Activated CD4-positive, alpha-beta memory T cell treated with anti-CD3 and anti-CD28 coated beads, Interleukin-2, amount 10 ng/mL, durations not matched to agents 7 days and 5 days (primary cell): ENCODE data around the gene CALML5. TPM values are rescaled to one million over a fixed set of nuclear protein-coding genes. Genes with fewer than 3 reads are reported as not detected.

Source experiments
- CTCF ChIA-PET: fragments of 350-600 bp; sonication (Branson Sonifier 250); formaldehyde crosslinking; loops from one replicate; lab custom pipeline; 2021; ENCODE audit warnings: antibody characterized with exemption, inconsistent platforms; lab: Charles Lee
- POLR2A ChIA-PET: fragments of 350-600 bp; sonication (Branson Sonifier 250); formaldehyde crosslinking; loops from one replicate; lab custom pipeline; 2021; ENCODE audit warnings: antibody characterized with exemption; lab: Charles Lee
- DNase-seq: peaks from one replicate; pipeline ENCODE4 v3.0.0-alpha.2; 2020
- H3K27ac Mint-ChIP-seq: one replicate; pipeline ENCODE4 v1.8.0; 2021; ENCODE audit warnings: mild to moderate bottlenecking, mixed read lengths
- H3K27me3 Mint-ChIP-seq: one replicate; pipeline ENCODE4 v1.8.0; 2021; ENCODE audit warnings: mixed read lengths
- H3K36me3 Mint-ChIP-seq: one replicate; pipeline ENCODE4 v1.8.0; 2021; ENCODE audit warnings: low read depth, mixed read lengths
- H3K4me1 Mint-ChIP-seq: one replicate; pipeline ENCODE4 v1.8.0; 2021; ENCODE audit warnings: mixed read lengths
- H3K4me3 Mint-ChIP-seq: one replicate; pipeline ENCODE4 v1.8.0; 2021; ENCODE audit warnings: mild to moderate bottlenecking, mixed read lengths
- H3K9me3 Mint-ChIP-seq: one replicate; pipeline ENCODE4 v1.8.0; 2021; ENCODE audit warnings: mixed read lengths
- total RNA-seq, 2 experiments: library from RNA; stranded (reverse); gene quantifications; one replicate each; pipeline ENCODE4 v1.2.3, GENCODE V29; 2021

CALML5 gene
- total RNA-seq, 2 experiments from 2014 or later, result not detected

DNA sequence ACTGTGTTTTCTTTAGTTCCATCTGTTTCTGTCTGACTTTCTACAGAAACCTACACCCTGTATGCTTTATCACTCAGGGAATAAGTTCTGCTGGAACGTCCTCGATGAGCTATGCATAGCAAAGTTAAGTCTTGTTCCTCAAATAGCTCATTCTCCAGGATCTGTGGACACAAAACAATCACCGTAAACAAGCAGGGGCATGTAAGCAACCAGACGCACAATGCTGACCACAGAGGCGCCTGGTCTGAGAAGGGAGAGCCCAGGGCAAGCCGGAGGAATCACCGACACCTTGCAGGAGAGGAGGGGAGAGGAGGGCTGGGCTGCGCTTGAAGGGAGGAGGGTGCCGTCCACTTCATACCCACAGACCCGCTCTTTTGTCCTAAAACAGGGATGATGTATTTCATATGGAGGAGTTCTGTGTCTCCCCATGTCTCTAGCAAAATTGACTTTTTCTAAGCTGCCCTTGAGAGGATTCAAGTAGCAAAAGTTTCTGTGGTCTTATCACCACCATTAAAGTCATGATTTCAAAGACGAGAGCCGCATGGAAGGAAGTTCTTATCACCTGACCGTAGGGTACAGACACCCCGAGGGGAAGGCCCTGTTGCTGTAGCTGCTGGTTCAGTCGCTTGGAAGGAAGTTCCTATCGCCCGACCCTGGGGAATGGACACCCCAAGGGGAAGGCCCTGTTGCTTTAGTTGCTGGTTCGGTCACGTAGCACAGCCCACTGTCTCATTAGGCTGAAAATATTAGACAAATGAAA lies 39.7 kb upstream of the CALML5 start:
- no peak for DNase-seq
- no peak overlapping the region for H3K4me3 Mint-ChIP-seq
- H3K27ac Mint-ChIP-seq, result no peak overlapping the region
- ChIA-PET POLR2A (no interaction called here), CTCF (no interaction called here)
- H3K36me3 Mint-ChIP-seq, result peaks cover 2% of the 10 kb centered on the region
- peaks cover 6% of the 10 kb centered on the region for H3K27me3 Mint-ChIP-seq
- H3K4me1 Mint-ChIP-seq, result no peaks in the 10 kb centered on the region
- peaks cover 8% of the 10 kb centered on the region for H3K9me3 Mint-ChIP-seq

DNA sequence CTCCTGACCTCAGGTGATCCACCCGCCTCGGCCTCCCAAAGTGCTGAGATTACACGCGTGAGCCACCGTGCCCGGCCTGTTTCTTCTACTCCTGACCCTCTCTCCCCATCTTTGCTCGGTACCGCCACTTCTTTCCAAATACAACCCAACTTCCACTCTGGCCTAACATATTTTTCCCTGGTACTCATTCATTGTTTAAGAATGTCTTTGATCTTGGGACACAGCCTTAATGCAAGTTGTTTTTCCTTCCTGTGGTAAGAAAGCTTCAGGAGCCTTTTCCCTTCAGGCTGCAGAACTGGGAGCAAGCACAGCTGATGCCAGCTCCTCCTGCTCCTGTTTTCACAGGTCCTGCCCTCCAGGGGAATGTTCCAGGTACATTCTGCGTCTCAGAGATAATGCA lies 39.1 kb upstream of the CALML5 start:
- peaks cover 2% of the 10 kb centered on the region for H3K36me3 Mint-ChIP-seq
- ChIA-PET POLR2A (no interaction called here), CTCF (no interaction called here)
- no peak overlapping the region for H3K4me3 Mint-ChIP-seq
- H3K4me1 Mint-ChIP-seq, result no peaks in the 10 kb centered on the region
- H3K27me3 Mint-ChIP-seq, result peaks cover 6% of the 10 kb centered on the region
- DNase-seq, result no peak
- H3K9me3 Mint-ChIP-seq, result peaks cover 8% of the 10 kb centered on the region
- no peak overlapping the region for H3K27ac Mint-ChIP-seq

DNA sequence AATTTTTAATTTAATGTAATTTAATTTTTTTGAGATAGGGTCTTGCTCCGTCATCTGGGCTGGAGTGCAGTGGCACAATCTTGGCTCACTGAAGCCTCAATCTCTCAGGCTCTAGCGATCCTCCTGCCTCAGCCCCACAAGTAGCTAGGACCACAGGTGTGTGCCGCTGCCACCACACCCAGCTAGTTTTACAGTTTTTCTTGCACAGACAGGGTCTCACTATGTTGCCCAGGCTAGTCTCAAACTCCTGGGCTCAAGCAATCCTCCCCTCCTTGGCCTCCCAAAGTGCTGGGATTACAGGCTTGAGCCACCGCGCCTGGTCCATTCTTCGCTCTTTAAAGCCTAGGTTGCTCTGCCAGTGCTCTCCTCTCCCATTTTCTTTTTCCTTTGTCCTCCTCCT lies 38.3 kb upstream of the CALML5 start:
- Mint-ChIP-seq H3K36me3 (peaks cover 2% of the 10 kb centered on the region), H3K27ac (no peak overlapping the region), H3K4me1 (no peaks in the 10 kb centered on the region), H3K9me3 (peaks cover 5% of the 10 kb centered on the region), H3K4me3 (no peak overlapping the region), H3K27me3 (peaks cover 4% of the 10 kb centered on the region)
- CTCF ChIA-PET, result no interaction called here
- DNase-seq, result no peak
- POLR2A ChIA-PET, result no interaction called here

DNA sequence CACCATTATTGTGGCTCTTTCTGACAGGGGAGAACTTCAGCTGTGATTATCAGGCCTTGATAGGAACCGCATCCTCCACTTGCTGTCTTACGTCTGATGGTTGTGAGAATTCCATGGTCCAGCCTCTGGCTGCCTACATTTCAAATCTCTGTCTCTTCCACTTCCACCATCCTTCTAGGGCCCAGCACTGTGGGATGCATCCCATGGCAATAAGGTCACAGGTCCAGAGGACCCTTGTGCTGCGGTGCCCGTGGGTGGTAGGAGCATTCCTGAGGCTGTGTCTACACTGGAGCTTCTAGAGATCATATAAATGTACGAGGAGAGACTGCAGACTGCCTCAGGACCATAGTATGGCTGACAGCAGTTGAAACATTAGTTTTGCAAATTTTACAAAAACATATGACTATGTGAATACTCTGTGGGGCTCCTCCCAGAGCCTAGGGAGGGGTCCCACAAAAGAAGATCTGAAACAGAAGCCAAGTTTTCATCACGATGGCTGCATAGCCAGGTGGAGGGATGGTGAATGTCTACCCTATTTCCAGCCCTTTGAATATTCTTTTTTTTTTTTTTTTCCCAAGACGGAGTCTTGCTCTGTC lies 37.2 kb upstream of the CALML5 start:
- no peak for DNase-seq
- ChIA-PET CTCF (no interaction called here), POLR2A (no interaction called here)
- Mint-ChIP-seq H3K36me3 (no peaks in the 10 kb centered on the region), H3K9me3 (peaks cover 2% of the 10 kb centered on the region), H3K27ac (no peak overlapping the region), H3K4me3 (no peak overlapping the region), H3K4me1 (no peaks in the 10 kb centered on the region), H3K27me3 (peaks cover 4% of the 10 kb centered on the region)

DNA sequence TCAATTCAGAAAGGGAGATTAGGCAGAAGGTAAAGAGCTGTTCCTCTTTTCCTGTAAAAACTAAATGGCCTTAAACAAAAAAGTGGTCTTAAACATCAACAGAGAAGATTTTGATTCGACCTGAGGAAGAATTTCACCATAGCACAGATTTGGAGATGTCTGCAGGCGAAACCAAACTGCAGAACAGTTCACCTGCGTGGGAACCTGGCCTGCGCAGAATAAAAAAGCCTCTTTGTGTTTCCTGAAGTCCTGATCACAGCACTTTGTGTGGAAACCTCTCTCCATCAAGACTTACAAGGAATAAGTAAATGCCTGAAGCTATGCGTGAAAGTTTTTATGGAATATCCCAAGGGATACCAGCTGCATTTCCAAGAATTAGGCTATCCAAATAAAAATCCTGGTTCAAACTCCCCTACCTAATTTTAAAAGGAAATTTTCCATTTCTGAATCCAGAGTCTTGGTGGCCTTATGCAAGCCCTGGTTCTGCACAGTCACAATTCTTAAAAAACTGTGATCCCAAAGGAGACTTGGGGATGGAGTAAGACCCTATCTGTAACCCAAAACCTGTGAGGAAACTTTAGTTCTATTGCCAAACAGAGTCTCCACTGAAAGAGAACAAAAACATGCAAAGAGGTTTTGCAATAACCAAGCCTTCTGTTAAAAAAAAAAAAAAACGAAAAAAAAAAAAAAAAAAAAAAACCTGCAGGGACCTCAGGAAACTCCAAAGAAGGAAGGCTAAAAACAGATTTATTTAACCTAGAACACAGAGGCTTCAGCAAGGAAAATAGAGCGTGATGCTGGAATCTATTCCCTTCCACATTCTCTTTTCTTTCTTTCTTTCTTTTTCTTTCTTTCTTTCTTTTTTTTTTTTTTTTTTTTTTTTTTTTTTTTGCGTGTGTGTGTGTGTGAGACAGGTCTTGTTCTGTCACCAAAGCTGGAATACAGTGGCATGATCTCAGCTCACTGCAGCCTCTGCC lies 35.8 kb upstream of the CALML5 start:
- no peak for DNase-seq
- Mint-ChIP-seq H3K4me1 (no peaks in the 10 kb centered on the region), H3K27me3 (peaks cover 4% of the 10 kb centered on the region), H3K36me3 (no peaks in the 10 kb centered on the region), H3K9me3 (no peaks in the 10 kb centered on the region), H3K4me3 (no peak overlapping the region), H3K27ac (no peak overlapping the region)
- ChIA-PET POLR2A (no interaction called here), CTCF (interaction anchor here (0.7 kb wide), 1 partner anchor 57 kb away, joined by 4 read pairs; no protein-coding TSS in a partner anchor)

- ChIA-PET POLR2A (no interaction called here), CTCF (no interaction called here)
- DNase-seq, result no peak
- H3K27me3 Mint-ChIP-seq, result peaks cover 4% of the 10 kb centered on the region
- H3K4me3 Mint-ChIP-seq, result no peak overlapping the region
- H3K4me1 Mint-ChIP-seq, result no peaks in the 10 kb centered on the region
- H3K36me3 Mint-ChIP-seq, result no peaks in the 10 kb centered on the region
- no peak overlapping the region for H3K27ac Mint-ChIP-seq
- H3K9me3 Mint-ChIP-seq, result no peaks in the 10 kb centered on the region
These were observed 34.9 kb upstream of the CALML5 start for GRCh38 chr10:5534051-5534821.

- H3K4me1 Mint-ChIP-seq, result no peaks in the 10 kb centered on the region
- POLR2A ChIA-PET, result no interaction called here
- H3K4me3 Mint-ChIP-seq, result no peak overlapping the region
- DNase-seq, result no peak
- CTCF ChIA-PET, result no interaction called here
- no peaks in the 10 kb centered on the region for H3K9me3 Mint-ChIP-seq
- H3K27me3 Mint-ChIP-seq, result peaks cover 2% of the 10 kb centered on the region
- H3K36me3 Mint-ChIP-seq, result no peaks in the 10 kb centered on the region
- no peak overlapping the region for H3K27ac Mint-ChIP-seq
These were observed 33.8 kb upstream of the CALML5 start for GRCh38 chr10:5533098-5533731.

DNA sequence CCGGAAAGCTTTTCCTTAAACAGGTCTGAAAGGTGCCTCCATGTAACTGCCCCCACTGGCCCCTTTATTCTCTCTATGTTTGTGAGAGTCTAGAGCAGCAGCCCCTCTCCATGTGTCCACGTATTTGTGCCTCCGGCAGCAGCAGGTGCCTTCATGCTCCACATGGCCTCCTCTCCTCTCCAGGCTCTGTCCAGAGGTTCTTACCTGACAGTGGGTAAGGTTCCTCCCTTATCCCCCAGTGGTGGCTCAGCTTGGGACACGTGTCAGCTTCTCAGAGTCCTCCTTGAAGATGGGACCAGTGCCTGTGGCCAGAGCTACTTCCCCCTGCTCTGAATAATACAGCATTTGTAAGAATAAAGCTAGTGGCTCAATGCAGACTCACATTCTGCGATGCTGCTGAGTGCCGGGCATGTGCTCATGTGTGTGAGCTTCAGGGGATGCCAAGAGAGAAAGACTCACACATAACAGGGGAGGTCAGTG lies 33.3 kb upstream of the CALML5 start:
- no peak for DNase-seq
- CTCF ChIA-PET, result no interaction called here
- Mint-ChIP-seq H3K36me3 (no peaks in the 10 kb centered on the region), H3K4me3 (no peak overlapping the region), H3K9me3 (no peaks in the 10 kb centered on the region), H3K4me1 (no peaks in the 10 kb centered on the region), H3K27ac (no peak overlapping the region), H3K27me3 (peaks cover 2% of the 10 kb centered on the region)
- POLR2A ChIA-PET, result no interaction called here

GRCh38 chr10:5532307-5532605 lies 32.9 kb upstream of the CALML5 start:
- peaks cover 2% of the 10 kb centered on the region for H3K27me3 Mint-ChIP-seq
- ChIA-PET POLR2A (no interaction called here), CTCF (no interaction called here)
- no peaks in the 10 kb centered on the region for H3K9me3 Mint-ChIP-seq
- no peak overlapping the region for H3K4me3 Mint-ChIP-seq
- H3K27ac Mint-ChIP-seq, result no peak overlapping the region
- no peak for DNase-seq
- no peaks in the 10 kb centered on the region for H3K36me3 Mint-ChIP-seq
- H3K4me1 Mint-ChIP-seq, result no peaks in the 10 kb centered on the region

DNA sequence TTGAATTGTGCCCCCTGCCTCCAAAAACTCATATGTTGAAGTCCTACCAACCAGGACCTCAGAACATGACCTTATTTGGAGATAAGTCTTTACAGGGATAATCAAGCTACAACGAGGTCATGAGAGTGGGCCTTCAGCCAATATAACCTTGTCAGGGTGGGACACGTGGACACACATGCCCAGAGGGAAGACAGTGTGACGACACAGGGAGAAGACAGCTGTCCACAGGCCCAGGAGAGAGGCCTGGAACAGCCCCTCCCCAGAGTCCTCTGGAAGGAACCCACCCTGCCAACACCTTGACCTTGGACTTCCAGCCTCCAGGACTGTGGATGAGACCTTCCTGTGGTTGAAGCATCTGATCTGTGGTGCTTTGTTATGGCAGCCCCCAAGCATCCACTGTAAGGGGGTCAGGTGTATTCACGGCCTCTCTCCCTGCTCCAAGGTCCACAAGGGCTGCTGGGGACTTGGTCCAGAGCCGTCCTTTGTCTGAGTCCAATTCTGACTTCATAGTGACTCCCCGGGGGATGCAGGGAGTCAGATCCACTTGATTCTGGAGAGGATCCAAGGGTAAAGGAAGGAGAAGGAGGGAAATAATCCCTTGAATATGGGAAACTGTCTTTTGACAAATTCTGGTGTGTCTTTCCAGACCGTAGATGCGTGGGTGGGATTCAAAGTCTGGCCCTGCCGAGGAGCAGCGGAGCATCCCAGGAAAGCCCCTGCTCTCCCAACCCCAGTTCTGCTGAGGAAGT lies 32.4 kb upstream of the CALML5 start:
- ChIA-PET CTCF (no interaction called here), POLR2A (no interaction called here)
- no peaks in the 10 kb centered on the region for H3K36me3 Mint-ChIP-seq
- H3K4me3 Mint-ChIP-seq, result no peak overlapping the region
- DNase-seq, result no peak
- no peaks in the 10 kb centered on the region for H3K9me3 Mint-ChIP-seq
- H3K4me1 Mint-ChIP-seq, result no peaks in the 10 kb centered on the region
- no peak overlapping the region for H3K27ac Mint-ChIP-seq
- peaks cover 2% of the 10 kb centered on the region for H3K27me3 Mint-ChIP-seq

- no peaks in the 10 kb centered on the region for H3K36me3 Mint-ChIP-seq
- no peak for DNase-seq
- H3K27me3 Mint-ChIP-seq, result peaks cover 2% of the 10 kb centered on the region
- no peak overlapping the region for H3K27ac Mint-ChIP-seq
- H3K4me3 Mint-ChIP-seq, result no peak overlapping the region
- POLR2A ChIA-PET, result interaction anchor here (0.8 kb wide), 1 partner anchor 19 kb away, joined by 3 read pairs; no protein-coding TSS in a partner anchor
- H3K9me3 Mint-ChIP-seq, result no peaks in the 10 kb centered on the region
- CTCF ChIA-PET, result interaction anchor here (1.1 kb wide), 1 partner anchor 92 kb away, joined by 3 read pairs; no protein-coding TSS in a partner anchor
- no peaks in the 10 kb centered on the region for H3K4me1 Mint-ChIP-seq
These were observed 31.6 kb upstream of the CALML5 start for GRCh38 chr10:5530846-5531557.
